Stimulated activated CD4-positive, alpha-beta T cell treated with anti-CD3 and anti-CD28 coated beads, Interleukin-15, amount 100 ng/mL, for 48 hours (primary cell): ENCODE measurements around the gene SPON2.
"Not testable (repeated sequence)": the region's sequence is repeated elsewhere in the genome, so short reads cannot be mapped to it uniquely, and the experiment has no call there.

Experiments used
- DNase-seq, 2 donors: peaks; one replicate each; pipeline ENCODE4 v3.0.0-alpha.2; 2020; ENCODE audit warnings: low read depth in 2 of 2

Gene SPON2

GRCh38 chr4:1152290-1152689 is 20.1 kb downstream of the SPON2 start:
- DNase-seq, result no peak

DNA sequence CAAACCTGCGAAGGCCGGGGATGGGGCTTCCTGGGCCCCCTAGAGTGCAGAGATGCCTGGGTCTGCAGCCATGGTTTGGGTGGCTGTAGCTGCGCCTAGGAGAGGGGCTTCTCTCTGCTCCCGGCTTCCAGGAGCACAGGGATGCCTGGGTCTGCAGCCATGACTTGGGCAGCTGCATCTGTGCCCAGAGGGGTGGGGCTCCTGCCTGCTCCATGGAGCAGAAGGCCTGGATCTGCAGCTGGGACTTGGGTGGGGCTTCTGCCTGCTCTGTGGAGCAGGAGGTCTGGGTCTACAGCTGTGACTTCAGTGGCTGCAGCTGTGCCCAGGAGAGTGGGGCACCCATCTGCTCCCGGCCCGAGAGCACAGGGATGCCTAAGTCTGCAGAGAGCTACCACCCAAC is 20.8 kb downstream of the SPON2 start:
- no peak for DNase-seq

GRCh38 chr4:1150875-1151274 is 21.5 kb downstream of the SPON2 start:
- DNase-seq, result no peak

- no peak for DNase-seq
Observed at GRCh38 chr4:1139860-1140259, 32.5 kb downstream of the SPON2 start.

DNA sequence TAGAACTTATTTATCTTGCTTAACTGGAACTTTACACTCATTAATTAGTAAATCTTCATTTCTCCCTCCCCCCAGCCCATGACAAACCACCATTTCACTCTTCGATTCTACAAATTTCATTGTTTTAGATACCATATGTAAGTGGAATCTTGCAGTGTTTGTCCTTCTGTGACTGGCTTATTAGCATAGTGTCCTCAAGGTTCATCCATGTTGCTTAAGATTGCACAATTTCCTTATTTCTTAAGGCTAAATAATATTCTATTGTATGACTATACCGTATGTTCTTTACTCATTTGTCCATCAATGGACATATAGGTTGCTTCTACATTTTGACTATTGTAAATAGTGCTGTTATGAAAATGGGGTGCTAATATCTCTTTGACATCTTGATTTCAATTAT is 34.5 kb downstream of the SPON2 start:
- no peak for DNase-seq

GRCh38 chr4:1137063-1137776 is 35.2 kb downstream of the SPON2 start:
- DNase-seq, result no peak

GRCh38 chr4:1136048-1136447 is 36.3 kb downstream of the SPON2 start:
- no peak for DNase-seq

- no peak for DNase-seq
Observed at GRCh38 chr4:1133033-1133432, 39.4 kb downstream of the SPON2 start.

DNA sequence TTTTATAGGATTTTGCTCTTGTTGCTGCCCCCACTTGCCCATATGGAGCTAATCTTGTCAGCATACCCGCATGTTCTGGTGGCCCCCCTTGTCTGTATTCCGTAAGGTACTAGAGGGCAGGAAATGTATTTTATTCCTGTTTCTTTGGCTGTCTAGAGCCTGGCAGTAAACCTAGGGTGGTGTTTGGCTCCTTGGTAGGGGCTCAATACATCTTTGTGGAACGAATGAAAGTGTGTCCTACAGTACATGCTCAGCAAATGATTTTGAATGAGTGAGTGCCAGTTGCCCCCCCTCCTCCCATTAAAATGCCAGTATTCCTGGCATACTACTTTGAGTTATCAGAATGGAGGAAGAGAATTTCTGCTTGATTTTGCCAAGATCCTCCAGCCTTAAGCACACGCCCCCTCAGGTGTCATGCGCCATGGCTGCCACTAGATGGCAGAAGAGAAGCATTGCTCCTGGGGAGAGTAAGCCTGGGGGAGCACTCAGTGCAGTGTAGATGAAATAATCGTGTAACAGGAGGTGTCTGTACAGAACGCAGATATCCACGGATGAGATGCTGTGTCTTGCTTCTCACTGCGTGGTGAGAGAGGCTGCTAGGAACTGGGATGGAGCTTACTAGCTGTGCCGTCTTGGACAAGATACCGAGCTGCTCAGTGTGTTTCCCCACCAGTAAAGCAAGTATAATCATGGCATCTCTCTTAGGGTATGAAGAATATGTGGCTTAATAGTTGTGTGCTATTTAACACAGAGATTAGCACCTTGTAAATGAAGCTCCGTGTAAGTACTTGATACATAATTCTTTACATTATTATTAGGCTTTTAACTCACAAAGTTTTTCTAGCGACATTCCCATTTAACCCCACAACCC is 41.8 kb downstream of the SPON2 start:
- peak; percentile 43 to 60 for DNase-seq

DNA sequence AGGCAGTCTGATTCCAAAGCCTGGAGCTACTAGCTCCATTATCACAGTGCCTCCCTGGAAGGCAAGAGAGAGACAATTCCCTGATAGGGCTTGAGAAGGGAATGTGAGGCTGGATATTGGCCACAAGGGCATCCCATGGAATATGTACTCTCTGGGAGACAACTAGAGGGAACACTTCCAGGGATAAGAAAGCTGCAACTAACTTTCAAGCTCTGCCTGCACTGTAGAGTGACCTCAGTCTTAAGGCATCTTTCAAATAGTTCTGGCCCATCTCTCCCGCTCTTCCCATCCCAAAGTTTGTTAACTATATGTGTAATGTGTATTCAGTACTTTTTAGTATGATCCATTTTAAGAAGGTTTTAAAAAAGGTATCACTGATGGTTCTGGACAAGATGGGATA is 45.9 kb downstream of the SPON2 start:
- DNase-seq, result no peak

GRCh38 chr4:1125466-1125865 is 46.9 kb downstream of the SPON2 start:
- not testable (repeated sequence) for DNase-seq

GRCh38 chr4:1124818-1125217 is 47.6 kb downstream of the SPON2 start:
- DNase-seq, result no peak

- no peak for DNase-seq
Observed at GRCh38 chr4:1122505-1122904, 49.9 kb downstream of the SPON2 start.
